OCI-LY7 (cell line): Measurements from ENCODE around the gene CIITA. TPM values are rescaled to one million over a fixed set of nuclear protein-coding genes. Genes with fewer than 3 reads are reported as not detected.

ENCODE experiments used
- BruUV-seq: library from RNA; stranded (reverse); fragments of 400-500 nt; replicated peaks from 2 replicates; lab custom pipeline; 2021; lab: Mats Ljungman, UMichigan
- CTCF ChIA-PET: fragments of 300-600 bp; sonication (Branson Sonifier 250); formaldehyde crosslinking; loops from one replicate; lab custom pipeline; 2022; ENCODE audit warnings: antibody characterized with exemption; ENCODE audit not compliant: unreplicated experiment; lab: Charles Lee
- POLR2A ChIA-PET: fragments of 300-600 bp; sonication (Branson Sonifier 250); formaldehyde crosslinking; loops from one replicate; lab custom pipeline; 2022; ENCODE audit warnings: antibody characterized with exemption; lab: Charles Lee
- DNase-seq: peaks from one replicate; pipeline ENCODE4 v3.0.0-alpha.2; 2015; ENCODE audit warnings: low spot score
- H2AFZ ChIP-seq: fragments of 200-600 bp; sonication (generic), shearing (Covaris generic); 2 replicates; pipeline ENCODE4 v1.6.1; 2014; ENCODE audit warnings: mild to moderate bottlenecking, antibody characterized with exemption, low read length, moderate library complexity
- H3K27ac ChIP-seq: fragments of 200-600 bp; sonication (generic); 2 replicates; pipeline ENCODE4 v1.5.1; 2014; ENCODE audit warnings: mixed run types, low read depth, mild to moderate bottlenecking, moderate library complexity, low read length, inconsistent platforms; ENCODE audit not compliant: poor library complexity, severe bottlenecking
- H3K36me3 ChIP-seq: fragments of 200-600 bp; sonication (generic); 2 replicates; pipeline ENCODE4 v1.6.1; 2014; ENCODE audit warnings: mild to moderate bottlenecking, antibody characterized with exemption, low read length, moderate library complexity, mixed read lengths; ENCODE audit not compliant: insufficient read depth
- H3K4me1 ChIP-seq: fragments of 200-600 bp; sonication (generic); 2 replicates; pipeline ENCODE4 v1.5.1; 2014; ENCODE audit warnings: mild to moderate bottlenecking, low read length; ENCODE audit not compliant: insufficient read depth, poor library complexity, severe bottlenecking
- H3K4me2 ChIP-seq: fragments of 200-600 bp; sonication (generic); 2 replicates; pipeline ENCODE4 v1.6.1; 2014; ENCODE audit warnings: mild to moderate bottlenecking, low read length
- H3K4me3 ChIP-seq: fragments of 200-600 bp; sonication (generic); 2 replicates; pipeline ENCODE4 v1.5.1; 2014; ENCODE audit warnings: mild to moderate bottlenecking, low read depth, low read length; ENCODE audit not compliant: poor library complexity, severe bottlenecking
- H3K79me2 ChIP-seq: fragments of 200-600 bp; sonication (generic); 2 replicates; pipeline ENCODE4 v1.6.1; 2016; ENCODE audit warnings: low read depth, mild to moderate bottlenecking, low read length, moderate library complexity, mixed read lengths; ENCODE audit not compliant: insufficient read depth
- H3K9me2 ChIP-seq: fragments of 200-600 bp; sonication (generic); 2 replicates; pipeline ENCODE4 v1.6.1; 2016; ENCODE audit warnings: mild to moderate bottlenecking, low read length, mixed read lengths; ENCODE audit not compliant: insufficient read depth
- H3K9me3 ChIP-seq: fragments of 200-600 bp; sonication (generic); 2 replicates; pipeline ENCODE4 v1.6.1; 2014; ENCODE audit warnings: mild to moderate bottlenecking, mixed run types, low read length, mixed read lengths
- H4K20me1 ChIP-seq: fragments of 200-600 bp; sonication (generic); 2 replicates; pipeline ENCODE4 v1.6.1; 2014; ENCODE audit warnings: mild to moderate bottlenecking, antibody characterized with exemption, low read length, moderate library complexity, mixed read lengths; ENCODE audit not compliant: insufficient read depth
- CTCF ChIP-seq: fragments of 200-600 bp; sonication (generic); conservative IDR thresholded peaks from 2 replicates; pipeline ENCODE4 v1.5.1; 2014; ENCODE audit warnings: mild to moderate bottlenecking, antibody characterized with exemption, low read length, moderate library complexity, mixed read lengths
- EZH2phosphoT487 ChIP-seq: fragments of 200-600 bp; sonication (generic); IDR thresholded peaks from 2 replicates; pipeline ENCODE4 v1.6.1; 2018; ENCODE audit warnings: low read depth, borderline replicate concordance, mild to moderate bottlenecking, mixed run types, antibody characterized with exemption, low read length, moderate library complexity, mixed read lengths
- intact Hi-C: fragments of 100-400 bp; cut with micrococcal nuclease; formaldehyde crosslinking; loops from one replicate; pipeline ENCODE4 v1.10.0; 2022; ENCODE audit not compliant: unreplicated experiment
- total RNA-seq, 2 experiments: library from RNA; depleted of rRNA in 1 of 2; stranded (reverse); fragments of >200 nt in 1 of 2; shearing (Covaris generic) in 1 of 2; gene quantifications; 2 replicates each; pipeline ENCODE4 v1.2.3, GENCODE V29; 2014 to 2022

Gene CIITA
- total RNA-seq, 2 experiments from 2014 or later, result 68.7 to 101 TPM

- no peak for DNase-seq
Observed at GRCh38 chr16:10931977-10932632, 55.1 kb downstream of the CIITA start.

GRCh38 chr16:10932959-10933710, 56.1 kb downstream of the CIITA start:
- BruUV-seq, result no TSS peak
- POLR2A ChIA-PET, result interaction anchor here (0.9 to 1.4 kb wide), 3 partner anchors 9 to 12 kb away, joined by 3 to 4 read pairs (median 3); partner anchors contain the start of gene DEXI
- DNase-seq, result no peak

More at GRCh38 chr16:10931977-10932632, 55.1 kb downstream of the CIITA start:
- Histone ChIP-seq H3K4me2 (no peak overlapping the region), H3K27ac (no peak overlapping the region), H3K9me2 (no peaks in the 10 kb centered on the region), H4K20me1 (no peaks in the 10 kb centered on the region), H2AFZ (no peak overlapping the region), H3K4me3 (no peak overlapping the region), H3K9me3 (no peaks in the 10 kb centered on the region), H3K4me1 (peaks cover 6% of the 10 kb centered on the region), H3K79me2 (no peaks in the 10 kb centered on the region), H3K36me3 (peaks cover 28% of the 10 kb centered on the region; the same call in 1 of the 2 replicates)
- TF ChIP-seq EZH2phosphoT487 (no peak), CTCF (no peak)
- BruUV-seq, result no TSS peak
- ChIA-PET CTCF (interaction anchor here (0.5 to 1.4 kb wide), 2 partner anchors 9 to 414 kb away, joined by 4 to 5 read pairs; no protein-coding TSS in a partner anchor), POLR2A (interaction anchor here (0.6 to 1.4 kb wide), 4 partner anchors 10 to 54 kb away, joined by 3 to 4 read pairs (median 4); partner anchors contain the start of gene DEXI)
- intact Hi-C loops, result no loop called here

More at GRCh38 chr16:10932959-10933710, 56.1 kb downstream of the CIITA start:
- Histone ChIP-seq H4K20me1 (no peaks in the 10 kb centered on the region), H3K79me2 (no peaks in the 10 kb centered on the region), H3K4me3 (no peak overlapping the region), H2AFZ (no peak overlapping the region), H3K4me2 (no peak overlapping the region), H3K9me3 (no peaks in the 10 kb centered on the region), H3K9me2 (no peaks in the 10 kb centered on the region), H3K27ac (no peak overlapping the region), H3K4me1 (peaks cover 15% of the 10 kb centered on the region), H3K36me3 (peaks cover 22% of the 10 kb centered on the region; the same call in 1 of the 2 replicates)
- CTCF ChIA-PET, result no interaction called here
- TF ChIP-seq EZH2phosphoT487 (no peak), CTCF (no peak)
- intact Hi-C loops, result no loop called here
